GM23248 (cell line): ENCODE results near the gene PRDM1.

Source experiments
- EZH2 ChIP-seq: fragments of 200-600 bp; sonication (generic); IDR thresholded peaks from 2 replicates; pipeline ENCODE4 v1.6.1; 2018; ENCODE audit warnings: antibody characterized with exemption, mild to moderate bottlenecking; ENCODE audit not compliant: insufficient read depth, poor library complexity, severe bottlenecking
- EZH2phosphoT487 ChIP-seq: fragments of 200-600 bp; sonication (generic); IDR thresholded peaks from 2 replicates; pipeline ENCODE4 v1.6.1; 2018; ENCODE audit warnings: antibody characterized with exemption, moderate library complexity, mild to moderate bottlenecking, low read depth; ENCODE audit not compliant: insufficient read depth

DNA sequence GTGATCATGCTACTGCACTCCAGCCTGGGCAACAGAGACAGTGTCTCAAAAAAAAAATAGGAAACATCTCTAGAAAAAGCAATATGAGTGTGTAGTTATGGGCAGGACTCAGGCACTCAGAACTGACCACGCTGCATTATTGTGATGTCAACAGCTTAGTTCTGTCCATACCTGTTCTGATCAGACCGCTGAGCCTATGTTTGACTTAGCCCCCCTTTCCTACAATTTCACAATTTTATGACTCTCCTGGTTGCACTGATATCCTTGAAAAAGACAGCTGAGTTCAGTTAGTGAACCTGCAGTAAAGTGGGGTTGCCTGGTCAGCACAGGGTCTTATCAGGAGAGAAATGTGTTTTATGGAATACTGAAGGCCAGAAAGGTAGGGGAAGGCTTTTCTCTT lies 37.8 kb upstream of the PRDM1 start:
- no peak for TF ChIP-seq EZH2
- no peak for TF ChIP-seq EZH2phosphoT487
